H1 (cell line): ENCODE results near the gene COL21A1. TPM values are rescaled to one million over a fixed set of nuclear protein-coding genes. Genes with fewer than 3 reads are reported as not detected.

Experiments used
- CHD2 ChIP-seq: IDR thresholded peaks from 2 replicates; pipeline ENCODE4 v1.6.1; 2012; ENCODE audit warnings: low read length, improper control_type of control experiment
- polyA plus RNA-seq, 7 experiments: library from polyadenylated mRNA; depleted of rRNA in 3 of 7; stranded (reverse) in 5 of 7; unstranded in 2 of 7; fragments of >200 nt in 5 of 7; fragments of 200-250 nt in 2 of 7; gene quantifications; 1 replicate in 5 of 7; 2 replicates in 1 of 7; 4 replicates in 1 of 7; pipeline versions ENCODE4 v1.2.1 to v1.2.3, GENCODE V29; 2011 to 2013; ENCODE audit warnings: missing spikeins in 2 of 7, mixed read lengths in 2 of 7
- total RNA-seq: library from RNA; stranded (reverse); fragmentation: NEBNext Ultra II Directional; extraction: Animal tissue kit (Norgen Biotek cat#: 25700); gene quantifications from 2 replicates; pipeline ENCODE4 v1.2.1, GENCODE V29; 2021

Gene COL21A1
- total and polyA plus RNA-seq, 2 of the 8 experiments (the other 6 are each of a cell fraction or from before 2014, with no cell fraction given): 1.6 to 3.4 TPM

DNA sequence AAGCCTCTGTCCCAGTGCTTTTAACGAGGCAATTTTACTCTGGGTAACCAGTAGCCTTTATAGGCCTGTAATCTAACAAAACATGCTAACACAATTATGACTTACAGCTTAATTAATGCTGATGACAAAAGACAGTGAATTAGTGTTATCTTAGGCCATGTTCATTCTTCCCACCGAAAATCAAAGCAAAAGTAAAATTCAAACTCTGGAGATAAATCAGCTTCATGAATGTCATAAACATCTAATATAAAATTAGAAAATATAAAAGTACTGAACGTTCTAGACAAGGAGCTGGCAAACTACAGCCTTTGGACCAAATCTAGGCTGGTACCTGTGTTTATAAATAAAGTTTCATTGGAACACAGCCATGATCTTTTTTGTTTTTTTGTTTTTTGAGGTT, 18.6 kb upstream of the COL21A1 start (continued):
- TF ChIP-seq CHD2: no peak
